Epithelial cell of esophagus (primary cell): ENCODE measurements around the gene SVOP.

Experiments
- DNase-seq: peaks from one replicate; pipeline ENCODE4 v3.0.0; 2010; ENCODE audit warnings: low read depth
- H3K4me3 ChIP-seq: 2 replicates; pipeline ENCODE4 v1.5.1; 2011; ENCODE audit warnings: mild to moderate bottlenecking, low read length, control low read depth
- TF ChIP-seq, protein P1 (sequence below): IDR thresholded peaks from 2 replicates; pipeline ENCODE4 v1.5.1; 2011; ENCODE audit warnings: low read depth, mild to moderate bottlenecking, low read length, control low read depth, inconsistent platforms; ENCODE audit not compliant: insufficient read depth; ENCODE audit errors: missing control alignments

SVOP gene

DNA sequence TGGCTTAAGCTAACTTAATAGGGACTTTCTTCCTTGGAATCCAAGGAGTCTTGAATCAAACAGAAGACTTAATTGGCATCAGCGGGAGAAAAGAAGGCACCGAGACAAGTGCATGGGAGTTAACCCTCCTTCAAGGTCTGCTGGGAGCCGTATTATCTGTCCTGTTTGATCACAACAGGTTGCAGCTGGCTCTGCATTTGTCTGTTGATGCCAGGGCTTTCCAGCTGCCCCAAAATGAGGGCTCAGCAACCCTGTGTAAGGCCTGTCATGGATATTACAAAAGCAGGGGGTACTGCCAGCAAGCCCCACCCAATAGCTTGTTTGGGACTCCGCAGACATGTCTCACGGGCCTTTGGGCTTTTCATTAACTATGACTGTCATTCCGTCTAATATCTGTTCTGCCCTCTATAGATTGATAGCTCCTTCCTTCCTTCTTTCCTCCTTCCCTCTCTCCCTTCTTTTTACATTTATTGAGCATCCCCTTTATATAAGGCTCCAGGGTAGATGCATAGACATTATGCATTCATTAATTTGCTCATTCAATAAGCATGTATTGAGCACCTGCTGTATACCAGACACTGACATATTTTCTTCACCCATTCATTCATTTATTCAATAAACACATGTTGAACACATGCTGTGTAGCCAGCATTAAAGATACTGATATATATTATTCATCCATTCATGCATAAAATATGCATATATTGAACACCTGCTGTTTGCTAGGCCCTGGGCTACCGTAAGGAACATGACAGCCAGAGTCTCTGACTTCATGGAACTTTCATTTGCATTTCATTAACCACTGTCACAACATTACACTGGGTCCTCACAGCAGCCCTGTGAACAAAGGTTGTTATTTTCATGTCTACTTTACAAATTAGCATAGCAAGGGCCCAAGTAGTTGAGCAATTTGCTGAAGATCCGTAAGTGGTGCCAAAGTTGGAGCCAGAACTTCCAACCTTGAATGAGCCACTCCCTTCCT lies 56.2 kb downstream of the SVOP start:
- DNase-seq: no peak
- H3K4me3 ChIP-seq: no peak overlapping the region
- TF ChIP-seq, protein P1, sequence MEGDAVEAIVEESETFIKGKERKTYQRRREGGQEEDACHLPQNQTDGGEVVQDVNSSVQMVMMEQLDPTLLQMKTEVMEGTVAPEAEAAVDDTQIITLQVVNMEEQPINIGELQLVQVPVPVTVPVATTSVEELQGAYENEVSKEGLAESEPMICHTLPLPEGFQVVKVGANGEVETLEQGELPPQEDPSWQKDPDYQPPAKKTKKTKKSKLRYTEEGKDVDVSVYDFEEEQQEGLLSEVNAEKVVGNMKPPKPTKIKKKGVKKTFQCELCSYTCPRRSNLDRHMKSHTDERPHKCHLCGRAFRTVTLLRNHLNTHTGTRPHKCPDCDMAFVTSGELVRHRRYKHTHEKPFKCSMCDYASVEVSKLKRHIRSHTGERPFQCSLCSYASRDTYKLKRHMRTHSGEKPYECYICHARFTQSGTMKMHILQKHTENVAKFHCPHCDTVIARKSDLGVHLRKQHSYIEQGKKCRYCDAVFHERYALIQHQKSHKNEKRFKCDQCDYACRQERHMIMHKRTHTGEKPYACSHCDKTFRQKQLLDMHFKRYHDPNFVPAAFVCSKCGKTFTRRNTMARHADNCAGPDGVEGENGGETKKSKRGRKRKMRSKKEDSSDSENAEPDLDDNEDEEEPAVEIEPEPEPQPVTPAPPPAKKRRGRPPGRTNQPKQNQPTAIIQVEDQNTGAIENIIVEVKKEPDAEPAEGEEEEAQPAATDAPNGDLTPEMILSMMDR: no peak

DNA sequence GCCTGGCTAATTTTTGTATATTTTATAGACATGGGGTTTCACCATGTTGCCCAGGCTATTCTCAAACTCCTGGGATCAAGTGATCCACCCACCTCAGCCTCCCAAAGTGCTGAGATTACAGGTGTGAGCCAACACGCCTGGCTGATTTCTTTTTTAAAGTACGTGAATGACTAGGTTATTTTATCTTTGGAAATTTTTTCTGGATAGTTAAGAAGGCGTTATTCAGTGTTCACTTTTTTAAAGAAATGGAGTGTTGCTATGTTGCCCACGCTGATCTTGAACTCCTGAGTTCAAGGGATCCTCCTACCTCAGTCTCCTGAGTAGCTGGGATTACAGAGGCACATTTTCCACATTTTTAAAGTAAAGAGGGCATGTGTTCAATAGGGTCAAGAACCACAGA lies 58.6 kb downstream of the SVOP start:
- no peak for DNase-seq
- H3K4me3 ChIP-seq: no peak overlapping the region
- TF ChIP-seq, protein P1: no peak

DNA sequence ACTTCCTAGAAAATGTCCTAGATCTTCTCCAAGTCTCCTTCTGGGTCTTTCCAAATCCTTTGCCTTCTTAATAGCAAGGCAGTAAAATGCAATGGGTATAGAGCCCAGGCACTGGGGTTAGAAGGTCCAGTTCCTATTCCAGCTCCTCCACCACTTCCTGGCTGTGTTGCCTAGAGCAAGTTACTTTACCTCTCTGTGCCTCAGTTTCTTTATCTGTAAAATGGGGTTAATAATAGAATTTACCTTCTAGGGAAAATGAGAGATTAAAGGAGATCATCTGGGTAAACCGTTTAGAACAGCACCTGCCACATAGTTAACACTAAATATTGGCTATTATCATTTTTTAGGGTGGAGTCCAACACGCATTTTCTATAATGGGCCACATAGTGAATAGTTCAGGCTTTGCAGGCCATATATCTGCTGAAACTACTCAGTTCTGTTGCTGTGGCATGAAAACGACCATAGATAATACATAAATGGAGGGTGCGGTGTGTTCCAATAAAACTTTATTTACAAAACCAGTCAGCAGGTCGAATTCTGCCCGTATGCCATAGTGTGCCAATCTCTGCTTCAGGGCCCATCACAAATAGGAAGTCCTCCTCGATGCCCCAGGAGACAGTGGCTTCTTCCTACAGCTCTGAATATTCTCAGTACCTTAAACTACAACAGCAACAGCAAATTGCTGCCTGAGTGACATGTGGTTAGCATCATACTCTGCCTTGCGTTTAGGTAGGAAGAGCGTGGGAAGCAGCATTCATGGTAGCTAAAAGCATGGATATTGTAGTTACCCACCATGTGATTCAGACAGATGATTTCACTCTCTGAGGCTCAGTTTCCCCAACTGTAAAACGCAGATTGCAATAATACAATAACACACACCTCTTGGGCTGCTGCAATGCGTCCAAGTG lies 60.9 kb downstream of the SVOP start:
- DNase-seq: no peak
- TF ChIP-seq, protein P1: no peak
- H3K4me3 ChIP-seq: no peak overlapping the region

DNA sequence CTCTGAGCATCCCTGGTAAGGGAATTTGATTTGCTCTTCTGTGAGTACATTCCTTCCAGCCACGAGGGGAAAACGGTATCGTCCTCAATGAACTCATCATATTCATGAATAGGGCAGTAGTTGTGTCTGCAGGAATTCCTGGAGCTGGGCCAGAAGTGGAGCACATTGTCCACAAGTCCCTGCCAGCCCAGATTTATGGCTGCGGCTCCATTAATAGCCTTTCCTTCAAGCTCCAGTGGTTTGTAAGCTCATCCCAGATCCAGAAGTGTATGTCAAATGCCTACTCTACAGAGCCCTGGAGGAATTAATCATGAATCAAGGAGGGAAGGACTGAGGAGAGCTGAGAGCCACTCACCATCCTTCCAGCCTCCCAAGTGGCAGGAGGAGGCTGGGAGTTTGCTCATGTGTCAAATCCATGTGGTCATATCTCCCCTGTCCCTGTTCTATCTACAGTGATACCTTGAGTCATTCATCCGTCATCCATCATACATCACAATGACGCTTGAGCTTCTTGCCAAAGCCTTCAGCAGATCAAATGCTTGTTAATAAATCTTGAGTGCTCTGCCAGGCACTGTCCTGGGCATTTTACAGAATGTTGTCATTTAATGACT lies 65.5 kb downstream of the SVOP start:
- peak; percentile 60 for DNase-seq
- TF ChIP-seq, protein P1: no peak
- H3K4me3 ChIP-seq: no peak overlapping the region

DNA sequence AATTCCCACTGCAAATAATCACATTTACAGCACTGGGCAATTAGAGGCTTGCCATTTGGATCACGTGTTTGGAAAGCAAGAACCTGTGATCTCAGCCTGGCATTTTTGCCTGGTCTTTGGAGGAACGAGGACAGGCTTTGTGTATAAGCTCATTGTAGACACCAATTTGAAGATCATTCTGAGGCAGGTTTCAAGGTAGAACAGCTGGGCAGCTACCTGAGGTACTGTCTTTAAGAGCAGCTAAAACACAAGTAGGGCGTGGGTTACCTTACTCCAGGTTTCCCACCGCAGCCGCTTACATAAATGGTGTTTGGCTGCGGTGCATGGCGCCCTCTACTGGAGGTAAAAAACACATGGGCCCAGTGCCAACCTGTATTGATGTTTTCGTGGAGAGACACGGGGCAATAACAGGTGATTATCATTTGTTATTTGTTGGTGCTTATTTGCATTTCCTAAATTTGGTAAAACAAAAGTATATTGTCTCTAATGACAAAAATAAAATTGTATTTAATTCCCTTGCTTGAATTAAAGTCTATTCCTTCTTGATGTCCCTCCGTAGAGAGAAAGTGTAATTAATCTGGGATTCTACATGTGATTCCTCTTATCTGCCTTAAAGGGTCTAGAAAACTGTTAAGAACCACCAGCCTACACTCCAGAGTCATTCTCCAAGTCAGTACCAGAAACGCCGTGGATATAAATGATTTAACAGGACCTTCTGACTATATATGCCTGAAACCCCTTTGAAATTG lies 69.7 kb downstream of the SVOP start:
- TF ChIP-seq, protein P1: peak; percentile 88
- DNase-seq: peak; percentile 84
- H3K4me3 ChIP-seq: peak overlapping the region; percentile 28

DNA sequence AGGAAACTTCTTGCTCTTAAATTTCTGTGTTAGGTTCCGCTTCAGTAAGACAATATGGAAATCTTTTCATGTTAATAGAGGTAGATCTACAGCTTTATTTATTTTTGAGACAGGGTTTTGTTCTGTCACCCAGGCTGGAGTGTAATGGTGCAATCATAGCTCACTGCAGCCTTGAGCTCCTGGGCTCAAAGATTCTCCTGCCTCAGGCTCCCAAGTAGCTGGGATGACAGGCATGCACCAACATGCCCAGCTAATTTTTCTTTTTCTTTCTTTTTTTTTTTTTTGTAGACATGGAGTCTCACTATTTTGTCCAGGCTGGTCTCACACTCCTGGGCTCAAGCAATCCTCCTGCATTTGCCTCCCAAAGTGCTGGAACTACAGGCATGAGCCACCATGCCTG lies 70.9 kb downstream of the SVOP start:
- no peak overlapping the region for H3K4me3 ChIP-seq
- TF ChIP-seq, protein P1: no peak
- DNase-seq: peak; percentile 69
